ENCODE results near the gene C17orf100. TPM values are rescaled to one million over a fixed set of nuclear protein-coding genes. Genes with fewer than 3 reads are reported as not detected.

Gene C17orf100
- total RNA-seq, 1 experiment from 2014 or later: 3.1 TPM

- Mint-ChIP-seq H3K27ac (ENCODE audit: unreplicated experiment) (no peak overlapping the region), H3K27me3 (ENCODE audit: unreplicated experiment) (peaks cover 40% of the 10 kb centered on the region), H3K9me3 (ENCODE audit: low read depth, unreplicated experiment) (no peaks in the 10 kb centered on the region), H3K4me3 (ENCODE audit: low read depth, unreplicated experiment) (no peak overlapping the region), H3K36me3 (ENCODE audit: insufficient read depth, unreplicated experiment) (no peaks in the 10 kb centered on the region), H3K4me1 (ENCODE audit: low read depth, unreplicated experiment) (no peaks in the 10 kb centered on the region)
- CTCF ChIA-PET: interaction anchor here (0.6 to 1.9 kb wide), 2 partner anchors 11 to 286 kb away, joined by 3 to 8 read pairs; partner anchors contain the start of gene SLC13A5
- DNase-seq: peak; percentile 21
- no TSS peak for BruUV-seq (replicated peaks)
- TF ChIP-seq, protein P1, sequence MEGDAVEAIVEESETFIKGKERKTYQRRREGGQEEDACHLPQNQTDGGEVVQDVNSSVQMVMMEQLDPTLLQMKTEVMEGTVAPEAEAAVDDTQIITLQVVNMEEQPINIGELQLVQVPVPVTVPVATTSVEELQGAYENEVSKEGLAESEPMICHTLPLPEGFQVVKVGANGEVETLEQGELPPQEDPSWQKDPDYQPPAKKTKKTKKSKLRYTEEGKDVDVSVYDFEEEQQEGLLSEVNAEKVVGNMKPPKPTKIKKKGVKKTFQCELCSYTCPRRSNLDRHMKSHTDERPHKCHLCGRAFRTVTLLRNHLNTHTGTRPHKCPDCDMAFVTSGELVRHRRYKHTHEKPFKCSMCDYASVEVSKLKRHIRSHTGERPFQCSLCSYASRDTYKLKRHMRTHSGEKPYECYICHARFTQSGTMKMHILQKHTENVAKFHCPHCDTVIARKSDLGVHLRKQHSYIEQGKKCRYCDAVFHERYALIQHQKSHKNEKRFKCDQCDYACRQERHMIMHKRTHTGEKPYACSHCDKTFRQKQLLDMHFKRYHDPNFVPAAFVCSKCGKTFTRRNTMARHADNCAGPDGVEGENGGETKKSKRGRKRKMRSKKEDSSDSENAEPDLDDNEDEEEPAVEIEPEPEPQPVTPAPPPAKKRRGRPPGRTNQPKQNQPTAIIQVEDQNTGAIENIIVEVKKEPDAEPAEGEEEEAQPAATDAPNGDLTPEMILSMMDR (IDR thresholded peaks at IDR 0.05; ENCODE audit: unreplicated experiment): no peak
- intact Hi-C loops (cut with micrococcal nuclease; ENCODE audit: unreplicated experiment): no loop called here
Observed at GRCh38 chr17:6701719-6702118, 50.2 kb downstream of the C17orf100 start.

DNA sequence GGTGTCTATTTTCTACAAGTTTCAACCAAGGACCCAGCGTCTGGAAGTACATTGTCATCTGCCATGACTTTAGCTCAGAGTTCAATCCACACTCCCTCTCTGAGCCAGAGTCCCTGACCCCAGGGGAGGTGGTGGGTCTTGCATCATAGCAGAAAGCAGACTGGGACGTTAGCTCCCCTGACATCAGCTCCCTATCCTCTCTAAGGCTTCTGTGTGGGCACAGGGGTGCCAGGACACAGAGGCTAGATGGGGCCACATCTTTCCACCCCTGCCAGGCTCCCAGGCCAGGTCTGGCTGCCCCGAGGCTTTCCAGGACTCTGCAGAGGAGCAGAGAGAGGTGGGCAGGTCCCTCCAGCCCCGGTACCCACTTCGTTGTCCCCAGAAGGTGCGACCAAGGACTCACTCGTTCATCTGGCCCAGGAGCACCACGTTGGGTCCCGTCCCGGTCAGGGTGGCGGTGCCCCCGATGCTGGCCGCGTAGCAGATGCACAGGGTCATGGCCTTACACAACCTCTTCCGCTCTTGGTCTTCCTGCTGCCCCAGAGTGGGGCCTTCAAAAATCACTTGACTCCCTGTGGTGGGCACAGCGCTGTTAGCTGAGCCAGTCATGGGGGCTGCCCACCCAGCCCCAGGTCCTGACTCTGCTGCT lies 51.1 kb downstream of the C17orf100 start:
- no peak overlapping the region for H3K27ac Mint-ChIP-seq (ENCODE audit: unreplicated experiment)
- CTCF ChIA-PET: interaction anchor here (1.9 kb wide), 1 partner anchor 10 kb away, joined by 8 read pairs; the partner anchor contains the start of gene SLC13A5
- no peak for DNase-seq
- intact Hi-C loops (cut with micrococcal nuclease; ENCODE audit: unreplicated experiment): no loop called here
- H3K27me3 Mint-ChIP-seq (ENCODE audit: unreplicated experiment): peaks cover 49% of the 10 kb centered on the region
- BruUV-seq (replicated peaks): no TSS peak
- no peaks in the 10 kb centered on the region for H3K4me1 Mint-ChIP-seq (ENCODE audit: low read depth, unreplicated experiment)
- H3K9me3 Mint-ChIP-seq (ENCODE audit: low read depth, unreplicated experiment): no peaks in the 10 kb centered on the region
- no peak overlapping the region for H3K4me3 Mint-ChIP-seq (ENCODE audit: low read depth, unreplicated experiment)
- no peaks in the 10 kb centered on the region for H3K36me3 Mint-ChIP-seq (ENCODE audit: insufficient read depth, unreplicated experiment)
- TF ChIP-seq, protein P1 (IDR thresholded peaks at IDR 0.05; ENCODE audit: unreplicated experiment): no peak

Small RNA genes within 50 kb of the gene (microRNA-seq; reads per million reads assigned to microRNA genes)
- gene MIR4520-1 (not detected), gene MIR4520-2 (not detected)

Other genes with a start within 250 kb of the C17orf100 start
- not detected in 2 replicates for gene AIPL1, start 216.6 kb upstream of the C17orf100 start, total RNA-seq (2022)
- gene PIMREG, start 207.3 kb upstream of the C17orf100 start, total RNA-seq (2022): 24.3 and 28.3 TPM in 2 replicates
- 10.3 and 10.7 TPM in 2 replicates for gene PITPNM3, start 95.2 kb upstream of the C17orf100 start, total RNA-seq (2022)
- gene KIAA0753, start 11.1 kb upstream of the C17orf100 start, total RNA-seq (2022): 19.8 and 25.9 TPM in 2 replicates
- gene TXNDC17, start 10.7 kb upstream of the C17orf100 start, total RNA-seq (2022): 95.2 and 105 TPM in 2 replicates
- gene MED31, start 157 bp upstream of the C17orf100 start, total RNA-seq (2022): 15.1 and 19.9 TPM in 2 replicates
- 0.71 and 3.1 TPM in 2 replicates for gene SLC13A5, start 61.6 kb downstream of the C17orf100 start, total RNA-seq (2022)
- 57.1 and 168 TPM in 2 replicates for gene XAF1, start 104.3 kb downstream of the C17orf100 start, total RNA-seq (2022)
- gene FBXO39, start 124.5 kb downstream of the C17orf100 start, total RNA-seq (2022): 0.59 and 1.5 TPM in 2 replicates
- gene TEKT1, start 180.0 kb downstream of the C17orf100 start, total RNA-seq (2022): not detected in 2 replicates